Measurements from ENCODE around the gene THOC5.
"Not testable (repeated sequence)": the region's sequence is repeated elsewhere in the genome, so short reads cannot be mapped to it uniquely, and the experiment has no call there.

DNA sequence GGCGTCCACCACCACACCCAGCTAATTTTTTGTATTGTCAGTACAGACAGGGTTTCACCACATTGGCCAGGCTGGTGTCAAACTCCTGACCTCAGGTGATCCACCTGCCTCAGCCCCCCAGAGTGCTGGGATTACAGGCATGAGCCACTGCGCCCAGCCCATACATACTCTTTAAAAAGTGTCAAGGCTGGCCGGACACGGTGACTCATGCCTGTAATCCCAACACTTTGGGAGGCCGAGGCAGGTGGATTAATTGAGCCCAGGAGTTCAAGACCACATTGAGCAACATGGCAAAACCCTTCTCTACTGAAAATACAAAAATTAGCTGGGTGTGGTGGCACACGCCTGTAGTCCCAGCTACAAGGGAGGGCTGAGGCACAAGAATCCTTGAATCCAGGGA, 40.9 kb upstream of the THOC5 start:
- TF ChIP-seq, protein P1, sequence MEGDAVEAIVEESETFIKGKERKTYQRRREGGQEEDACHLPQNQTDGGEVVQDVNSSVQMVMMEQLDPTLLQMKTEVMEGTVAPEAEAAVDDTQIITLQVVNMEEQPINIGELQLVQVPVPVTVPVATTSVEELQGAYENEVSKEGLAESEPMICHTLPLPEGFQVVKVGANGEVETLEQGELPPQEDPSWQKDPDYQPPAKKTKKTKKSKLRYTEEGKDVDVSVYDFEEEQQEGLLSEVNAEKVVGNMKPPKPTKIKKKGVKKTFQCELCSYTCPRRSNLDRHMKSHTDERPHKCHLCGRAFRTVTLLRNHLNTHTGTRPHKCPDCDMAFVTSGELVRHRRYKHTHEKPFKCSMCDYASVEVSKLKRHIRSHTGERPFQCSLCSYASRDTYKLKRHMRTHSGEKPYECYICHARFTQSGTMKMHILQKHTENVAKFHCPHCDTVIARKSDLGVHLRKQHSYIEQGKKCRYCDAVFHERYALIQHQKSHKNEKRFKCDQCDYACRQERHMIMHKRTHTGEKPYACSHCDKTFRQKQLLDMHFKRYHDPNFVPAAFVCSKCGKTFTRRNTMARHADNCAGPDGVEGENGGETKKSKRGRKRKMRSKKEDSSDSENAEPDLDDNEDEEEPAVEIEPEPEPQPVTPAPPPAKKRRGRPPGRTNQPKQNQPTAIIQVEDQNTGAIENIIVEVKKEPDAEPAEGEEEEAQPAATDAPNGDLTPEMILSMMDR (IDR thresholded peaks at IDR 0.05), result not testable (repeated sequence)
- TF ChIP-seq POLR2A (IDR thresholded peaks at IDR 0.05), result not testable (repeated sequence)
